CD4-positive, alpha-beta T cell (primary cell): ENCODE results near the gene EIPR1. TPM values are rescaled to one million over a fixed set of nuclear protein-coding genes. Genes with fewer than 3 reads are reported as not detected.

ENCODE experiments used
- ATAC-seq: fragments of 200-7000 bp; cut with Tn5 transposase; one replicate; pipeline ENCODE4 v1.10.0; 2022; ENCODE audit warnings: mild to moderate bottlenecking; ENCODE audit not compliant: poor library complexity
- CTCF ChIA-PET: fragments of 350-600 bp; sonication (Branson Sonifier 250); formaldehyde crosslinking; loops from one replicate; lab custom pipeline; 2021; ENCODE audit warnings: antibody characterized with exemption, inconsistent platforms; lab: Charles Lee
- POLR2A ChIA-PET: fragments of 350-600 bp; sonication (Branson Sonifier 250); formaldehyde crosslinking; loops from one replicate; lab custom pipeline; 2021; ENCODE audit warnings: antibody characterized with exemption, inconsistent platforms; lab: Charles Lee
- DNase-seq, 14 experiments: peaks; one replicate each; pipeline ENCODE4 v3.0.0-alpha.2; 2013 to 2020; ENCODE audit warnings: mixed read lengths in 2 of 14
- H3K27ac ChIP-seq, 2 donors: one replicate each; pipeline versions ENCODE4 v1.5.1 to v1.7.0; 2013; ENCODE audit warnings: low read length in 2 of 2, low read depth in 1 of 2, mild to moderate bottlenecking in 1 of 2
- H3K27me3 ChIP-seq, 2 experiments: 1 replicate in 1 of 2; 2 replicates in 1 of 2; pipeline versions ENCODE4 v1.6.1 to v1.7.0; 2013; ENCODE audit warnings: low read length in 2 of 2, control low read depth in 1 of 2, mild to moderate bottlenecking in 1 of 2, moderate library complexity in 1 of 2; ENCODE audit not compliant: insufficient read depth in 2 of 2, control insufficient read depth in 1 of 2
- H3K36me3 ChIP-seq: one replicate; pipeline ENCODE4 v1.6.1; 2013; ENCODE audit warnings: low read length, control low read depth; ENCODE audit not compliant: insufficient read depth
- H3K4me1 ChIP-seq: one replicate; pipeline ENCODE4 v1.6.1; 2013; ENCODE audit warnings: low read length, control low read depth; ENCODE audit not compliant: insufficient read depth
- H3K4me3 ChIP-seq: one replicate; pipeline ENCODE4 v1.5.1; 2013; ENCODE audit warnings: mild to moderate bottlenecking, low read length, moderate library complexity
- H3K9me3 ChIP-seq, 2 experiments: 1 replicate in 1 of 2; 2 replicates in 1 of 2; pipeline versions ENCODE4 v1.6.1 to v1.7.0; 2013; ENCODE audit warnings: low read length in 2 of 2, mild to moderate bottlenecking in 2 of 2, control low read depth in 1 of 2, moderate library complexity in 1 of 2; ENCODE audit not compliant: control insufficient read depth in 1 of 2, insufficient read depth in 1 of 2
- H3K27ac Mint-ChIP-seq: one replicate; pipeline ENCODE4 v1.8.0; 2020; ENCODE audit warnings: mixed read lengths
- H3K27me3 Mint-ChIP-seq: one replicate; pipeline ENCODE4 v1.8.0; 2021; ENCODE audit warnings: mixed read lengths
- H3K36me3 Mint-ChIP-seq: one replicate; pipeline ENCODE4 v1.8.0; 2021; ENCODE audit warnings: low read depth, mixed read lengths
- H3K4me1 Mint-ChIP-seq: one replicate; pipeline ENCODE4 v1.8.0; 2021; ENCODE audit warnings: low read depth, mixed read lengths
- H3K4me3 Mint-ChIP-seq: one replicate; pipeline ENCODE4 v1.8.0; 2020; ENCODE audit warnings: mild to moderate bottlenecking, mixed read lengths
- H3K9me3 Mint-ChIP-seq: one replicate; pipeline ENCODE4 v1.8.0; 2020; ENCODE audit warnings: mixed read lengths
- CTCF ChIP-seq: fragments of 200-600 bp; IDR thresholded peaks from one replicate; pipeline ENCODE4 v1.8.0; 2022; ENCODE audit warnings: antibody characterized with exemption, mild to moderate bottlenecking
- intact Hi-C, 2 experiments: fragments of 100-400 bp; cut with DNase I in 1 of 2; cut with micrococcal nuclease in 1 of 2; formaldehyde crosslinking; loops; one replicate each; pipeline versions ENCODE4 v1.15.1 to v1.9.0; 2023 to 2025; cut with DNase I, micrococcal nuclease
- total RNA-seq, 174 experiments: library from RNA in 2 of 174; stranded (reverse) in 2 of 174; gene quantifications; one replicate each; pipeline ENCODE4 v1.2.3 and lab custom pipeline; 2021 to 2026

EIPR1 gene
- total RNA-seq, 2 experiments from 2014 or later, result 11.0 to 12.4 TPM

- H3K9me3 Mint-ChIP-seq, result no peaks in the 10 kb centered on the region
- no peaks in the 10 kb centered on the region for H3K27me3 Mint-ChIP-seq
- Histone ChIP-seq H3K36me3 (peaks cover 4% of the 10 kb centered on the region), H3K27ac (peak overlapping the region in 1 of 2 donors; percentile 29), H3K9me3 (no peaks in the 10 kb centered on the region), H3K4me1 (peaks cover 19% of the 10 kb centered on the region), H3K4me3 (no peak overlapping the region), H3K27me3 (no peaks in the 10 kb centered on the region)
- intact Hi-C loops, result no loop called here
- peak overlapping the region; percentile 6 for H3K27ac Mint-ChIP-seq
- ATAC-seq (no peak), DNase-seq (peak in 2 of 14 experiments; percentile 11 to 53)
- peaks cover 29% of the 10 kb centered on the region for H3K4me1 Mint-ChIP-seq
- no peak overlapping the region for H3K4me3 Mint-ChIP-seq
- TF ChIP-seq CTCF, result no peak
- peaks cover 6% of the 10 kb centered on the region for H3K36me3 Mint-ChIP-seq
- ChIA-PET POLR2A (interaction anchor here (1.0 kb wide), 1 partner anchor 65 kb away, joined by 4 read pairs; the partner anchor contains the start of gene EIPR1), CTCF (no interaction called here)
Measured at GRCh38 chr2:3312576-3313345, 64.9 kb downstream of the EIPR1 start.

DNA sequence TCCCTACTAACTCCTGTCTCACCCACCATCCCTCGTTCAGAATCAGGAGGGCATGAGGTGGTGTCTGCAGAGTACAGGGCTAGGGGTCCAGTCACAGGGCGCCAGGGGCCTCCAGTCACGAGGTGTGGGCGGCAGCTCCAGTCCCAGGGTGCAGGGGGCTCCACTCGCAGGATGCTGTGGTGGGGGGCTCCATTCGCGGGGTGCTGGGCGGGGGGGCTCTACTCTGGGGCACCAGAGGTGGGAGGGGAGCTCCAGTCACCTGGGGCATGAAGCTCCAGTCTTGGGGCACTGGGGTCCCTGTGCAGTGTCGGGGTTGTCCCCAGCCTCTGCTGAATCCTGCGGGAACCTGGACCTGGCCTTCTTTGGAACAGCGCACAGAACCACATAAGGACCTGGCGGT lies 66.0 kb downstream of the EIPR1 start:
- Mint-ChIP-seq H3K9me3 (no peaks in the 10 kb centered on the region), H3K4me1 (peaks cover 26% of the 10 kb centered on the region), H3K4me3 (no peak overlapping the region), H3K27ac (no peak overlapping the region), H3K36me3 (peaks cover 4% of the 10 kb centered on the region), H3K27me3 (no peaks in the 10 kb centered on the region)
- intact Hi-C loops, result no loop called here
- TF ChIP-seq CTCF, result no peak
- ATAC-seq, result no peak
- POLR2A ChIA-PET, result interaction anchor here (0.6 kb wide), 1 partner anchor 18 kb away, joined by 3 read pairs; no protein-coding TSS in a partner anchor
- Histone ChIP-seq H3K4me1 (peaks cover 19% of the 10 kb centered on the region), H3K4me3 (no peak overlapping the region), H3K36me3 (no peaks in the 10 kb centered on the region), H3K27ac (no peak overlapping the region), H3K27me3 (no peaks in the 10 kb centered on the region), H3K9me3 (no peaks in the 10 kb centered on the region)
- CTCF ChIA-PET, result no interaction called here
- no peak for DNase-seq

- intact Hi-C loops, result loop anchor here (5.0 to 10.0 kb wide), 3 partner anchors 112 to 1185 kb away; no protein-coding TSS in a partner anchor
- ATAC-seq, result no peak
- H3K36me3 ChIP-seq, result no peaks in the 10 kb centered on the region
- ChIA-PET CTCF (interaction anchor here (0.7 kb wide), 1 partner anchor 305 kb away, joined by 3 read pairs; no protein-coding TSS in a partner anchor), POLR2A (no interaction called here)
- no peaks in the 10 kb centered on the region for H3K27me3 ChIP-seq
- no peak for TF ChIP-seq CTCF
- DNase-seq, result no peak
- H3K4me3 ChIP-seq, result no peak overlapping the region
- H3K36me3 Mint-ChIP-seq, result no peaks in the 10 kb centered on the region
- H3K4me1 Mint-ChIP-seq, result peaks cover 28% of the 10 kb centered on the region
- no peak overlapping the region for H3K4me3 Mint-ChIP-seq
- H3K4me1 ChIP-seq, result peaks cover 19% of the 10 kb centered on the region
- H3K9me3 Mint-ChIP-seq, result no peaks in the 10 kb centered on the region
- no peaks in the 10 kb centered on the region for H3K27me3 Mint-ChIP-seq
- no peak overlapping the region for H3K27ac ChIP-seq
- no peak overlapping the region for H3K27ac Mint-ChIP-seq
- no peaks in the 10 kb centered on the region for H3K9me3 ChIP-seq
Measured at GRCh38 chr2:3309496-3310355, 67.9 kb downstream of the EIPR1 start.
